ENCODE data around the gene ZSCAN30.

Gene ZSCAN30

DNA sequence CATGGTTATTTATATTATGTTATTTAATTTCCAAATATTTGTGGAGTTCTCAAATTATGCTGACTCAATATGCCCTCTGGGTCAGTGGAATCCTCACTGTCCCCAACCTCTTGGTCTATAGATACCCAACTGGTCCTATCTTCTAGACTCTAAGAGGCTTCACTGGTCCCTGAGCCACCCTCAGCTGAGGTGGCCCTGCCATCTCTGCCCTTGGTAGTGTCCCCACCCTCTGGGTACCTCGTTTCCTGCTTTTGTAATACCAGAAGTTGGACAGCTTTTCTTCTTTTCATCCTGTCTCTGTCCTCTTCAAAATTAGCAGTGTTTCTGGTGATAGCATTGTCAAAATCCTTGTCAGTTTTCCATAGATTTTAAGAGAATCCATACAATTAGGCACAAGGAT is 11.9 kb downstream of the ZSCAN30 start:
- DNase-seq = no peak

DNA sequence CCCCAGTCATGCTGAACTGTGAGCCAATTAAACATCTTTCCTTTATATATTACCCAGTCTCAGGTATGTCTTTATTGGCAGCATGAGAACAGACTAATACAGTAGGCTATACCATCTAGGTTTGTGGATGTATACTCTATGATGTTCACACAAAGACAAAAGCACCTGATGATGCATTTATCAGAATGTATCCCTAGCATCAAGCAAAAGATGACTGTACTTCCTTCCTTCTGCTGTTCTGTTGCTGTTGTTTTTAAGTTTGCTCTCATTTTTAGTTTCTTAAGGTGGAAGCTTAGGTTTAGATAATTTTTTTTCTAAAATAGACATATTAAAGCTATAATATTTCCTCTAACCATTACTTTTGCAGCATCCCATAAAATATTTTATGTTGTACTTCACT is 12.4 kb downstream of the ZSCAN30 start:
- DNase-seq = no peak

DNA sequence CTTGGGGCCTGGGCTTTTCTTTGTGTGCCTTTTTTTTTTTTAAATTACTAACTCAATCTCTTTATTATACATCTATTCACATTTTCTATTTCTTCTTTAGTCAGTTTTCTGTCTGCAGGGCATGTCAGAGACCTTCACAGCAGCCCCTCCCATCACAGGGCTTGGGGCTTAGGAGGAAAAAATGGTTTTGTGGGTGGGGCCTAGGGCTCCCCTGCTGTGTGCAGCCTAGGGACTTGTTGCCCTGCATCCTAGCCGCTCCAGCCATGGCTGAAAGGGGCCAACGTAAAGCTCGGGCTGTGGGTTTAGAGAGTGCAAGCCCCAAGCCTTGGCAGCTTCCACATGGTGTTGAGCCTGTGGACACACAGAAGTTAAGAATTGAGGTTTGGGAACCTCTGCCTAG is 13.8 kb downstream of the ZSCAN30 start:
- DNase-seq = no peak

DNA sequence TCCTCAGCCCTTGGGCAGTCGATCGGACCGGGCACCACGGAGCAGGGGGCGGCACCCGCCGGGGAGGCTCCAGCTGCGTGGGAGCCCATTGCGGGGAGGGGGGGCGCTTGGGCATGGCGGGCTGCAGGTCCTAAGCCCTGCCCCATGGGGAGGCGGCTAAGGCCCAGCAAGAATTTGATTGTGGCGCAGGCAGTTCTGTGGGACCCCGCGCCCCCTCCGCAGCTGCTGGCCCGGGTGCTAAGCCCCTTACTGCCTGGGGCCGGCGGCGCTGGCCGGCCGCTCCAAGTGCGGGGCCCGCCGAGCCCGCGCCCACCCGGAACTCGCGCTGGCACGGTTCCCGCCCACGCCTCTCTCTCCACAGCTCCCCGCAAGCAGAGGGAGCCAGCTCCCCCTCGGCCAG is 18.4 kb downstream of the ZSCAN30 start:
- no peak for DNase-seq

DNA sequence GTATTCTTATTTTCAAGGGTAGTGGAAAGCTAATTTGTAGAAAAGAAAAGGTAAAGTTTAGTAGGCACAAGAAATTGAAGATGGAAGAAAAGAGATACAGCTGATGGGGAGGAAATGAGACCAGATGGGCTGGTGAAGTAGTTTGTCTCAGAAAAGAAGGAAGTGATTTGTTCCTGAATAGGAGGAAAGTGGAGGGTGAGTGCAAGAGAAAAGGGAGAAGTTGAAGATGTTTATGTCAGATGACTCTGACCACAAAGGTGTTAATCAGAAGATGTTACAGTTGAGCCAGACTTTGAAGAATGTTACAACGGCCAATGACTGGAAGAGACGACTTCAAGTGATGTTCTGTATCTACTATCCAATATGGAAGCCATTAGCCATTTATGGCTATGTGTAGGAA is 21.2 kb downstream of the ZSCAN30 start:
- DNase-seq = no peak

DNA sequence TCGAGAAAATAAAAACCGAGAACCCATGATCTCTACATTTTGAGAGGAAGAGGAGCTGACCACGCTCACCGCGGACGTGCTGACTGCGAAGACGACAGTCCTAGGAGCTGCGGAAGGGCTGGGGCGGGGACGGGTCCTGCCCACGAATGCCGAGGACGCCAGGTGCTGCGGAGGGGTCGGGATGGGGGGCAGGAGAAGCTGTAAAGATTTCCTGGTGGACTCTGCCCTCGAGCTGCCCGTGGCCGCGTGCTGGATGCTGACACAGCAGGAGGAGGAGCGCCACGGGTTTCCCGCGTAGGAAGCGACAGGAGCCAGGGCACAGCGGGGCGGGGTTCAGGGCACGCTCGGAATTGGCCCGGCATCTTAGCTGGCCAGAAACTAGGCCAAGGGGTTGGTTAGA is 22.2 kb downstream of the ZSCAN30 start:
- no peak for DNase-seq

DNA sequence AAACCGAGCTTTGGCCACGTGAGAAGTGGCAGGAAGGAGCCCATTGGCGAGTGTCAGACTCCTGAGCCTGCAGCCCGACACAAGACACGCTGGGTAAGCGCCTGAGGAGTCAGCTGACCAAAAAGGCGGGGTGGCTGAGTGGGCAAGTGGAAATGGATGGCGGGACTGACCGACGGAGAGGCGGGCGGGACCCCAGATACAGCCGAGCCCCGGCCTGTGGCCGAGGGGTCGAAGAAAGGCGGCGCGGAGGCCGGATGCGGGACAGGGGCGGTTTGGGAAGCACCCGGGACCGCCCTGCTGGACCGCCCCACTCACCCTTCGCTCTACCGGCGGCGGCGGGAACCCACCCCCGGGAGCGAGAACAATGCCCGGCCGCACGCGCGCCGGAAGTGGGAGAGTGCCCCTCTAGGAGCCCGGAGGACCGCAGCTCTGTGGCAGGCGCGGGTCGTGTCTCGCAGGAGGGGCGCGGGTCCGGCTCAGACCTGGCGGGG is 22.8 kb downstream of the ZSCAN30 start:
- peak; percentile 31 to 51 for DNase-seq

DNA sequence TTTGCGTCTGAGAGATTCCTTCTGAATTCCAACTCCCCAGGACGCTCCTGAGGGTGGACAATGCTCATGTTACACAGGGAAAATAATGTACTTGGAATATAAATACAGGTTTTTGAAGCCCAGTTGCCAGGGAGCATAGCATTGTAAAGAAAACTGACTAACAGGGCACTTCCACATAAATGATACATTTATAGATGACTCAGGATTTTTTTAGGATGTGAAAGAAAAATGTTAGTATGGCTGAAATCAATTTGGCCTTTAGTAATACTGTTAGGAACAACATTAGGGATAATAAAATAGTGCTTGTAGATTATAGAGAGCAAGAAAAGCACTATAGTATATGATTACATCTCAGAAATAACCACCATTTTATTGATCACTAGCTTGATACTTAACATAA is 25.6 kb downstream of the ZSCAN30 start:
- DNase-seq = no peak

DNA sequence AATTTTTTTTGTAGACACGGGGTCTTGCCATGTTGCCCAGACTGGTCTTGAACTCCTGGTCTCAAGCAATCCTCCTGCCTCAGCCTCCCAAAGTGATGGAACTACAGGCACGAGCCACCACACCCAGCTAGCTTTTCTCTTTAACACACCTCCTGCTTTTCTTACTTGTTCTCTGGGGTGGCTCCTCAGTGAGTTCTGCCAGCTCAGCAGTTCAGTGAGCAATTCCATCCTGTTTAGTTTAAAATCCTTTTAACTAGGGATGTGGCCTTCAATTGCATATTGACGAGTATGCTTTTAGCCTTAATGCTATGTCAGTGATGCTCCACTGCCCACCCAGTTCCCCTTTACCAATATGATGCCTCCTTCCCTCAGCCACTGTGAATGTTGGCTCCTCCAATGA is 33.1 kb downstream of the ZSCAN30 start:
- DNase-seq = no peak

DNA sequence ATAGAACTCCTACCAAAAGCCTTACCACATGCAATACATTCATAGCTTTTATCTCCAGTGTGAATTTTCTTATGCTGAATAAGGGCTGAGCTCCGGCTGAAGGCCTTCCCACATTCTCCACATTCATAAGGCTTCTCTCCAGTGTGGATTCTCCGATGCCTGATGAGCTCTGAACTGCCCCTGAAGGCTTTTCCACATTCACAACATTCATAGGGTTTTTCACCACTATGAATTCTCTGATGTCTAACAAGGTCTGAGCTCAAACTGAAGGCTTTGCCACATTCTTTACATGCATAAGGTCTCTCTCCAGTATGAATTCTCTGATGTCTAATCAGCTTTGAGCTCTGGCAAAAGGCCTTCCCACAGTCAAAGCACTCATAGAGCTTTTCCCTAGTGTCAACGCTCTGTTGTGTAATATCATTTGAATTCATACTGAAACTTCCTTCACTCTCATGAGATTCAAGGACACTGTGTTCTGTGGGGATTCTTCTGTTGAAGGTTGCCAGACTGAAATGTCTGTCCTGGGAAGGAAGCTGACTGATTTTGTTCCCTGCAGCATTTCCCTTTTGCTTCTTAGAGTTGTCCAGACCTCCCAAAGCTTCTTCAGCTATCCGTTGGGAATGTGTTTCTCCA is 36.3 kb downstream of the ZSCAN30 start:
- no peak for DNase-seq

DNA sequence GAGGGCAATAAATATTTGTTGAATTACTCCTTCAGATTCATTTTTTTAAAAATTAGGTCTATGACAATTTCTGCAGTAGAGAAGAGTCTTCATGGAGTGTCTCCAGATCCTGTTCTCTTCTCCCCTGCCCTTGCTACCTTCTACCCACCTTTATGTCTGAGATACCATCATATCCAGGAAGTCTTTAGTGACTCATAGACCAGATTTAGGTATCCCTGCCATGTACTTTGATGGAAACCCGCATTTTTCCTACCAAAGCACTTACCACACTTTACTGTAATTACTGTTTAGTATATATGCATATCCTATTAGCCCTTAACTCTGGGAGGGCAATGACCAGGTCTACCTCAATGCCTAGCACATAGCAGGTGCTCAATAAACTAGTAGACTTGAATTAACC is 37.6 kb downstream of the ZSCAN30 start:
- DNase-seq = no peak

DNA sequence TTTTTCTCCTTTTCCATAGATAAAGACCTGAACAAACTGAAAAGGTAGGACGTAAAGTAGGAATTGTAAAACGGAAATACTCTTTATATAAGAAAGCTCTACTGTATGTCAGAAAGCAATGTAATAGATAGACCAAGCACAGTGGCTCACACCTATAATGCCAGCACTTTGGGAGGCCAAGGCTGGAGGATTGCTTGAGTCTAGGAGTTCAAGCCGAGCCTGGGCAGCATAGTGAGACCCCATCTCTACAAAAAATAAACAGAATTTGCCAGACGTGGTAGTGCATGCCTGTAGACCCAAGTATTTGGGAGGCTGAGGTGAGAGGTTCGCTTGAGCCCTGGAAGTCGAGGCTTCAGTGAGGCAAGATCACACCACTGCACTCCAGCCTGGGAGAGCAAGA is 41.6 kb downstream of the ZSCAN30 start:
- DNase-seq = no peak

DNA sequence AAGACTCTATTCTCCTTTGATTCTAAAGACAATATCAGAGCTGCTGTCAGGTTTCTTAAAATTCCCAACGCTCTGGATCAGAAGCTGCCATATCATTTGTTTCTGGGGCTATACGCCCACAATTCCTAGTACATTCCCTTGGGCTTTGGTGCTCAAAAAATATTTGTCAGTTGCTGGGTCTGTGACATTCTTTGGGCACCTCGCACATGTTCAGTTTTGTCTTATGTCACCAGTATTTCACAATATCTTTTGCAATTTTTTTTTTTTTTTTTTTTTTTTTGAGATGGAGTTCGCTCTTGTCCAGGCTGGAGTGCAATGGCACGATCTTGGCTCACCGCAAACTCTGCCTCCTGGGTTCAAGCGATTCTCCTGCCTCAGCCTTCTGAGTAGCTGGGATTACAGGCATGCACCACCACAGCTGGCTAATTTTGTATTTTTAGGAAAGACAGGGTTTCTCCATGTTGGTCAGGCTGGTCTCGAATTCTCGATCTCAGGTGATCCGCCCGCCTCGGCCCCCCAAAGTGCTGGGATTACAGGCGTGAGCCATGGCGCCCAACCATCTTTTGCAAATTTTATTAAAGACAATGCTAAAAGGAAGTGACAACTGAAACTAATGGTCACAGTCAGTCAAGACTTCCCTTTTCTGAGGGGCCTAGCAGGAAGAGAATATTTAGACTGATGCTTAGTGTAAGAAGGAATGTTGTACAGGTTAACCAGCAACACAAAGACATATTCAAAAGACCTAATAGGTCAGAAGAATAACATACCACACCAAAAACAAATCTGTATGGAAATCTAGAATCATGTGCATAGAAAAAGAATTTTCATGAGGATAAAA is 42.4 kb downstream of the ZSCAN30 start:
- no peak for DNase-seq

DNA sequence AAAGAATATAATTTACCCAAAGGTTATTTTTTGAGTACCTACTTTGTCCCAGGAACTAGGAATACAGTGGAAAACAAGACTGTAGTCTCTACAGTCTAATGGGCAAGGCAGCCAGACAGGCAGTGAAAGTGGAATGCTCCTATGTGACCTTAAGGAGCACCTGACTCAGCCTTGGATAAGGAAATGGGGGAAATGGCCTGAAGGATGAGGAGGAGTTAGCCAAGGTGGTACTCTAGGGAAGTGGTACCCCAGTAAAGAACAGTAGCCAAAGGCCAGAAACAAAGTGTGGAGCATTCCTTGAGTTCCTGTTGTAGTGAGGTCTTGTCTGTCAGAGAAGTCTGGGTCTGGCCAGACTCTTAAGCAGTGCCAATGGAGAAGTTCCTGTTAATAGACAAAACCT is 43.2 kb downstream of the ZSCAN30 start:
- no peak for DNase-seq

DNA sequence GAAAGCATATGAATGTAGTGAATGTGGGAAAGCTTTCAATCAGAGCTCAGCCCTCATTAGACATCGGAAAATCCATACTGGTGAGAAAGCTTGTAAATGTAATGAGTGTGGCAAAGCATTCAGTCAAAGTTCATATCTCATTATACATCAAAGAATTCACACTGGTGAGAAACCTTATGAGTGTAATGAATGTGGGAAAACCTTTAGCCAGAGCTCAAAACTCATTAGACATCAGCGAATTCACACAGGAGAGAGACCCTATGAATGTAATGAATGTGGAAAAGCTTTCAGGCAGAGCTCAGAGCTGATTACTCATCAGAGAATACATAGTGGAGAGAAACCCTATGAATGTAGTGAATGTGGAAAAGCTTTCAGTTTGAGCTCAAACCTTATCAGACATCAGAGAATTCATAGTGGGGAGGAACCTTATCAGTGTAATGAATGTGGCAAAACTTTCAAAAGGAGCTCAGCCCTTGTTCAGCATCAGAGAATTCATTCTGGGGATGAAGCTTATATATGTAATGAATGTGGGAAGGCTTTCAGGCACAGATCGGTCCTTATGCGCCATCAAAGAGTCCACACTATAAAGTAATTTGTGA is 44.2 kb downstream of the ZSCAN30 start:
- no peak for DNase-seq

DNA sequence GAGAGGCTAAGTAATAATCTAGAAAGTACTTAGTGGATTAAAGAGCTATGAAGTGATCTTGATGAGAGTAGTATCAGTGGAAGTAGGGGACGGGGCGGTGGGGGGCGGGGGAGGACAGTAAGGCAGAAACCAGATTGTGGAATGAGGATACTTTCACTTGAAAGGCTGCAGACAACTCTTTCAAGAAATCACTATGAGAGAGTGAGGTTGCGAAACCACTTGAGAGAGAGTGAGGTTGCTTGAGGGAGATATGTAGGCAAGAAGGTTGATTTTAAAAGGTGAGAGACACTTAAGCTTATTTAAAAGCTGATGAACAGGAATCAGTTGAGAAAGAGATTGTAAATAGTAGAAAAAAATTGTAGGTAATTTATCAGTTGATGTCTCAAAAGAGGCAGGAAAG is 45.4 kb downstream of the ZSCAN30 start:
- DNase-seq = no peak

DNA sequence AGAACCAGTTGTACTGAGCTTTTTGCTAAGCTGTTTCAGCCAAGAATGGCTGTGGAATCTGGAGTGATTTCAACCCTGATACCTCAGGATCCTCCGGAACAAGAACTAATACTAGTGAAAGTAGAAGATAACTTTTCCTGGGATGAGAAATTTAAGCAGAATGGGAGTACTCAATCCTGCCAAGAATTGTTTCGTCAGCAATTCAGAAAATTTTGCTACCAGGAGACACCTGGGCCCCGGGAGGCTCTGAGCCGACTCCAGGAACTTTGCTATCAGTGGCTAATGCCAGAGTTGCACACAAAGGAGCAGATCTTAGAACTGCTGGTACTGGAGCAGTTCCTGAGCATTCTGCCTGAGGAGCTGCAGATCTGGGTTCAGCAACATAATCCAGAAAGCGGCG is 47.6 kb downstream of the ZSCAN30 start:
- no peak for DNase-seq

DNA sequence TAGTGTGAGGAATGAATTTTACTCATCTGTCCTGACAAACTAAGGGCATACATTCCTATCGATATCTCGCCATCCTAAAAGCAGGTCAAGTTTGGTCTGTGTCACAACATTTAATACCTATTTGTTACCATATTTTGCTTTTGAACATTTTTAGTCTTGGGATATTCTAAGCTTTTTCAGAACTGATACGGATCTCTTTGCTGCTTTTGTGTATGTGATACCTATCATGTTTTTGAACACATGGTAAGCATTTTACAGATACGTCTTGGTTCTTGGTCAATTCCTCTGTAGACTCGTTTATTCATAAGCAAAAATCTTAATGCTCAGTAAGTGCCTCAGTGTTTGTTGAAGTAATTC is 48.6 kb downstream of the ZSCAN30 start:
- DNase-seq = no peak

DNA sequence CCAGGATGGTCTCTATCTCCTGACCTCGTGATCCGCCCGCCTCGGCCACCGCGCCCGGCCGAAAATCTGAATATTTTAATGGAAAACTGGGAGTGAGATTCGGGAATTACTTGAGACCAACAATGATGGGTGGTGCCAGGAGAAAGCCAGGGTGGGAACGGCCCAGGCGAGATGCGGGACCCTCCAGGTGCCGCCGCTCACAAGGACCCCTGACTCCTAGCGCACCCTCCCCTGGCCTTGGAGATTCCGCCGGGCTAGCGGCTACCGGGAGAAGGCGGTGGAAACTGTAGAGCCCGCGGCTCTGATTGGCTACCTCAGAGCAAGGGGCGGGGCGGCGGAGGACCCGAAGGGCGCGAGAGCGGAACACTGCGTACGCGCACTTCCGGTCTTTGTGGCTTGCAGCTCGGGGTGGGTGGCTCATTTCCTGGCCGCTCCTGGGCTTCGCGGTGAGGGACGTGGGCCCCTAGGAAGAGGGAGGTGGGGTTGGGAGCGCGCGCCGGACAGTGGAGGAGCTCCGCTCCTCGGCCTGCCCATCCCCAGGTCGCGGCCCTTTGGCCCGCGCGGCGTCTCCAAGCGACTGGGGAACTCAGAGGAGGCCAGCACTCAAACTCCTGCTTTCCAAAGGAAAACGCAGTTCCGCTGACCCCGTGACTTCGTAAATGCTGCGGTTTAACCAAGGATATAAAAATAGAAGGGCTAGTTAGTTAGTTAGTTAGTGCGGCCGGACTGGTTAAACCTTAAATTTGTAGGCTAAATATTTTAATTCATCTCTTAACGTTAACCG is 49.2 kb downstream of the ZSCAN30 start, which contains the start of gene ZNF397:
TSS of gene ZNF397 (plus strand) at position 371 of the 784 bp plus-strand sequence. CDS start 1,437 bp downstream, outside the sequence.
- peak; percentile 91 to 92 for DNase-seq

DNA sequence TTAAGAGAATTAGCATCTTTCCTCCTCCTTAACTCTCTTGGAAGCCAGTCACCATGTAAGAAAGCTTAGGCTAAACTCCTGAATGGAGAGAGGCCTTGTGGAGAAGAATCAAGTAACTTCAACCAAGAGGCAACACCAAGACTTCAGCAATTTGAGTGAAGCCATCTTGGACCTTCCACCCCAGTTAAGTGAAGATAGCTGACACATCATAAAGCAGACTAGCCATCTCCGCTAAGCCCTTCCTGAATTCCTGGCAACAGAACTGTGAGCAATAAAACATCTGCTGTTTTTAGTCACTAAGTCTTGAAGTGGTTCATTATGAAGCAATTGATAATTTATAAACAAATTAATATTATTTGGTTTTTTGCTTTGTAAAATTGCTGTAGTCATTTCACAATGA is 50.7 kb downstream of the ZSCAN30 start:
- DNase-seq = no peak

DNA sequence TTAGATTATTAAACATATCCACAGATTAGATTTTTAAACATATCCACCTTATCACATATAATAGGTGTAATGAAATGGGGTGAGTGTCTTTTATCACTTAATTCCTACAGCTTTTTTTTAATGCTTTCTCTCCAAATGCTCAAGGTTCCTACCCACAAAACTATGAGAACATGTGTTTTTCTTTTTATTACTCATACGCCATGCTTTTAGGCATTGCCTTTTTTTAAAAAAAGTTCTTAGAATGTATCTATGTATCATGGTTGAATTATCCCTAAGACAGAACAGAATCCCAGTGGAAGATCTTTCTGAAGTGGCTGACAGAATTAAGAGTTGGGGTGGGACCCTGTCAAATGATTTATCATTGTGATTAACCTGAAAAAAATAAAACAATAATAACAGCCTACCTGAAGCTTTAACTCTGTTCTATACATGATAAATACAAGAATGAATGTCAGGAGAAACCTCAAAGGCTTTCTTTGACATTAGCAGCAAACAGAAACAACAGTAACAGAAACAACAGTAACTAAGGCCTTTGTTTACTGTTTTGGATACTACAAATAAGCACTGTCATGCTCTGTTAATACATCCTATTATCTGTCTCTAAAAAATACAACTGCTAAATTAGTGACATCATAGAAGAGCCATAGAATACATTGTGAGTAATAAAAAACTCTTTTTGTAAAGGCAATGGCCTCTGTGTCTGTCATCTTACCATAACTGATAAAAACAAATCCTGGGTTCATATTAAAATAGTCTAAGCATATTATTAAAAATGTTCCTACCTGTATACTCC is 53.3 kb downstream of the ZSCAN30 start:
- DNase-seq = no peak

DNA sequence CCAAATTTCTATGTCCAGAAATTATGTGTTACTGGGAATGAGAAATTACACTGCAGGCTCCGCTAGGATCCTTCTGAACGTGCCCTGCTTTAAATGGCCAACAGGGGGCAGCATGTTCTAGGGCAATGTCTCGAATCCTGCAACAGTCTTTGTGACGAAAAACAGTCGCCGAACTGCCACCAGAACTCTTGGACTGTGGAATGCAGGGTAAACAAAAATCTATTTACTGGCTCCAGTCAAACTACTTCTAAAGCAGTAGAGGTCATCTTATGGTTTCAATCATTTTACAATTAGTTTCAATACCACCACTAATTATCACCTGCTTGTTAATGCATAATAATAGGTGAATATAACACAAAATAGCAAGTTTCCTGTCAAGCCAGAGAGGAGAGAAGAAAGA is 59.0 kb downstream of the ZSCAN30 start:
- peak; percentile 72 to 76 for DNase-seq
